Measurements from ENCODE around the gene TRAPPC3. TPM values are rescaled to one million over a fixed set of nuclear protein-coding genes. Genes with fewer than 3 reads are reported as not detected.

The TRAPPC3 gene
- total RNA-seq, 1 donor from 2014 or later, result 63.1 TPM

DNA sequence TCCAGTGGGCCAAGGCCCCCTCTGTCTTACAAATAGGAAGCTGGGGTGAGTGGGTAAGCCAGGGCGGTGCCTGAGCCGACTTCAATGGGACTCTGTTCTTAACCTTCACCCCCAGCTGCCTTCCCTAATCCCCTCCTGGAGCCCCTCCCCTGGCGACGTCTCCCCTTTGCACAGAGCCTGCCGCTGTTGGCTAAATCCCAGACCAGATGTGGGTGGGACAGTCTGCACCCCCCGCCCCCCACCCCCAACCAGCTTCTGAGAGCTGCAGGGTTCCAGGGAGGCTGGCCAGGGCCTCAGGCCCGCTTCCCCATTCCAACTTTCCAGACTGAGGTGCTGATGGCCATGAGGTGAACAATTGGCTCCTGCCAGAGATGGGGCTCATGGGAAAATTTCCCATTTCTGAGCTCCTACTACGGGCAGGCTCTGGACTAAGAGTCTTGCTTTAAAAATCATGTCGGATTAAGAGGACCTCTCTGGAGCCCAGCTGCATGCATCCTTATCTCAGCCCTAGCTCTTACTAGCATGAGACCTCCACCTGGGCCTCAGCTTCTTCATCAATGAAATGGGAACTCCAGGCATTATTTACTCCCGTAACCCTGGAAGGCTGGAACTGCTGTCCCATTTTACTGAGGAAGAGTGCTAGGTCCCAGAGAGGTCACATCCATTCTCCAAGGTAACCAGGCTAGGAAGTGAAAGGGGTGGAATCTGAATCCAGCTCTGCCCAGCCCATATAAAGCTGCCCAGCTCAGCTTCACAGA is 30.7 kb downstream of the TRAPPC3 start:
- Histone ChIP-seq H3K27me3 (no peaks in the 10 kb centered on the region), H3K4me1 (peaks cover 12% of the 10 kb centered on the region), H3K27ac (no peak overlapping the region), H3K36me3 (no peaks in the 10 kb centered on the region), H3K4me3 (no peak overlapping the region), H3K9me3 (no peaks in the 10 kb centered on the region)
- ATAC-seq (no peak), DNase-seq (no peak)
- intact Hi-C loops (cut with DNase I), result no loop called here
- TF ChIP-seq, protein P1, sequence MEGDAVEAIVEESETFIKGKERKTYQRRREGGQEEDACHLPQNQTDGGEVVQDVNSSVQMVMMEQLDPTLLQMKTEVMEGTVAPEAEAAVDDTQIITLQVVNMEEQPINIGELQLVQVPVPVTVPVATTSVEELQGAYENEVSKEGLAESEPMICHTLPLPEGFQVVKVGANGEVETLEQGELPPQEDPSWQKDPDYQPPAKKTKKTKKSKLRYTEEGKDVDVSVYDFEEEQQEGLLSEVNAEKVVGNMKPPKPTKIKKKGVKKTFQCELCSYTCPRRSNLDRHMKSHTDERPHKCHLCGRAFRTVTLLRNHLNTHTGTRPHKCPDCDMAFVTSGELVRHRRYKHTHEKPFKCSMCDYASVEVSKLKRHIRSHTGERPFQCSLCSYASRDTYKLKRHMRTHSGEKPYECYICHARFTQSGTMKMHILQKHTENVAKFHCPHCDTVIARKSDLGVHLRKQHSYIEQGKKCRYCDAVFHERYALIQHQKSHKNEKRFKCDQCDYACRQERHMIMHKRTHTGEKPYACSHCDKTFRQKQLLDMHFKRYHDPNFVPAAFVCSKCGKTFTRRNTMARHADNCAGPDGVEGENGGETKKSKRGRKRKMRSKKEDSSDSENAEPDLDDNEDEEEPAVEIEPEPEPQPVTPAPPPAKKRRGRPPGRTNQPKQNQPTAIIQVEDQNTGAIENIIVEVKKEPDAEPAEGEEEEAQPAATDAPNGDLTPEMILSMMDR (IDR thresholded peaks at IDR 0.05), result no peak

DNA sequence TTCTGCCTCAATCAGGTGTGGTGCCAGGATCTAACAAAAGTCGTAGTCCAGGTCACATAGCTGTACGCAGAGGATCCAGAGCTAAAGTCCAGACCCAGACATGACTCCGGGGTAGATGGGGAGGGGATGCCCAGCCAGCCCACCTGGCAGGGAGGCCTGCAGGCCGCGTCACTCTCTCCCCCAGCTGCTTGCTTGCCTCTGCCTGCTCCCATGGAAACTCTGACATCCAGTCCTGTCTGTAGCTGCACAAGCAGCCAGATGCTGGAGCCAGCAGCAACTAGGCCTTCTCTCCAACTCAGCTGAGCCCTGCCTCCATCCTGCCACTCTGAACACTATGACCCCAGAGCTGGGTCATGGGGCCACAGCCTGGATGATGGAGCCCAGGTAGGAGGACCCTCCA is 32.4 kb downstream of the TRAPPC3 start:
- TF ChIP-seq, protein P1 (IDR thresholded peaks at IDR 0.05), result no peak
- DNase-seq (no peak), ATAC-seq (no peak)
- Histone ChIP-seq H3K27me3 (no peaks in the 10 kb centered on the region), H3K4me1 (peaks cover 12% of the 10 kb centered on the region), H3K9me3 (no peaks in the 10 kb centered on the region), H3K36me3 (no peaks in the 10 kb centered on the region), H3K27ac (no peak overlapping the region), H3K4me3 (no peak overlapping the region)
- intact Hi-C loops (cut with DNase I), result no loop called here

DNA sequence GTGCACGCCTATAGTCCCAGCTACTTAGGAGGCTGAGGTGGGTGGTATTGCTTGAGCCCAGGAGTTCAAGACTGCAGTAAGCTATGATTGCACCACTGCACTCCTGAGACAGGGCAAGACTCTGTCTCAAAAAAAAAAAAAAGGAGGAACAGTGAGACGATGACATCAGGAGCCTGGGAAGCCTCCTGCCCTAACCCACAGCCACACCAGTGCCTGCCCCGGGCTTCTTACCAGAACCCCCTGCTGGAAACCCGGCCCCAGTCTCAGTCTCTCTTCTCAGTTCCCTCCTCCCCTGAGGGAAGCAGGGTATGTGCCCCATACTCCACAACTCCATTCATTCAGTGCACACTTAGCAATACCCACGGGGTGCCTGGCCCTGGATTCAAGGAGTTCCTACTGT is 33.4 kb downstream of the TRAPPC3 start:
- H3K9me3 ChIP-seq, result no peaks in the 10 kb centered on the region
- peaks cover 12% of the 10 kb centered on the region for H3K4me1 ChIP-seq
- H3K27me3 ChIP-seq, result no peaks in the 10 kb centered on the region
- no peaks in the 10 kb centered on the region for H3K36me3 ChIP-seq
- no peak overlapping the region for H3K27ac ChIP-seq
- intact Hi-C loops (cut with DNase I), result no loop called here
- TF ChIP-seq, protein P1 (IDR thresholded peaks at IDR 0.05), result no peak
- DNase-seq, result no peak
- no peak overlapping the region for H3K4me3 ChIP-seq
- ATAC-seq, result peak; percentile 59

DNA sequence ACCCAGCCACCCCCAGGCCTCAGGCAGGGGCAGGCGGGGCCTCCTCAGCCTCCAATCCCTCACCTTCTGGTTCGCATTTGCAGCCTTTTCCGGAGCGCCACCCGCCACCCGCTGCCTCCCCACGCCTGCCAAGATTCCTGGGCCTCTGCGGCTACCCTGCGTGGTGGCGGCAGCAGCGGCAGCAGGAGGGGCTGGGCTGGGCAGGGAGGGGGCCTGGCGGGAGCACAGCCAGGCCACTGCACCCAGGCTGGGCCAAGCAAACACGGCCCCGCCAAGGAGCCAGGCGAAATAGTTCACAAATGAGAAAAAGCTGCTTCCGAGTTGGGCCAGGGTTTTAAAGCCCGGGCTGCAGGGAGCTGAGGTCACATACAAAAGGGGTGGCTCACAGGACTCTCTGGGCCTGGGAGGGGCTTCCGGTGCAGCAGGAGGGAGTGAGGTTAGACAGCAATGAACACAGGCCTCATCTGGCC is 34.1 kb downstream of the TRAPPC3 start:
- Histone ChIP-seq H3K4me3 (no peak overlapping the region), H3K4me1 (peaks cover 12% of the 10 kb centered on the region), H3K27ac (peak overlapping the region; percentile 27), H3K27me3 (no peaks in the 10 kb centered on the region), H3K36me3 (no peaks in the 10 kb centered on the region), H3K9me3 (no peaks in the 10 kb centered on the region)
- TF ChIP-seq, protein P1 (IDR thresholded peaks at IDR 0.05), result no peak
- DNase-seq (no peak), ATAC-seq (peak; percentile 44)
- intact Hi-C loops (cut with DNase I), result no loop called here

DNA sequence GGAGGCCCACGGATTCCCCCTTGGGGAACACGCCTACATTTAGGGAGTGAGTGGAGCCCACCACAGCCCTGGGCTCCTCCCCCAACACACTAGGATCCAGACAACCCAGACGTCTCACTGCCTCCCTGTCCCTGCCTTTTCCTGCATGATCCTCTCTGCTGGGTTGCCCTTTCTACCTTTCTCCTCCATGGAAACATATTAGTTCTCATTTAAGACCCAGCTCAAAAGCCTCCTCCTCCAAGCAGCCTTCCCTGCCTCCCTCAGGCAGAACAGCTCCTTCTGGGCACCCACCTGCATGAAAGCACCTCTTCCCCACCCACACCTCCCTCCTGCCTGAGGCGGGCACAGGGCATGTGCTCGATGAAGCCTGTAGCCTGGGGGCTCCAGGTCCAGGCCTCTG is 34.9 kb downstream of the TRAPPC3 start:
- DNase-seq (no peak), ATAC-seq (no peak)
- intact Hi-C loops (cut with DNase I), result no loop called here
- H3K4me1 ChIP-seq, result peaks cover 11% of the 10 kb centered on the region
- no peak overlapping the region for H3K27ac ChIP-seq
- H3K36me3 ChIP-seq, result no peaks in the 10 kb centered on the region
- no peak overlapping the region for H3K4me3 ChIP-seq
- H3K9me3 ChIP-seq, result no peaks in the 10 kb centered on the region
- TF ChIP-seq, protein P1 (IDR thresholded peaks at IDR 0.05), result no peak
- no peaks in the 10 kb centered on the region for H3K27me3 ChIP-seq

All from upper lobe of right lung (tissue), 1 donor.